Thymus (tissue), 11 donors: Measurements from ENCODE around the gene CD82. TPM values are rescaled to one million over a fixed set of nuclear protein-coding genes. Genes with fewer than 3 reads are reported as not detected.

Experiments
- DNase-seq, 9 donors: peaks; one replicate each; pipeline ENCODE4 v3.0.0-alpha.2; 2013; ENCODE audit warnings: low spot score in 9 of 9, low read depth in 6 of 9, missing footprints in 1 of 9
- H3K27ac ChIP-seq, 2 donors: one replicate each; pipeline ENCODE4 v1.5.1; 2013; ENCODE audit warnings: control low read depth in 1 of 2, low read depth in 1 of 2, low read length in 1 of 2, mild to moderate bottlenecking in 1 of 2, moderate library complexity in 1 of 2
- H3K27me3 ChIP-seq, 2 donors: one replicate each; pipeline ENCODE4 v1.5.1; 2013; ENCODE audit warnings: low read length in 1 of 2; ENCODE audit not compliant: control insufficient read depth in 2 of 2, insufficient read depth in 1 of 2
- H3K36me3 ChIP-seq, 2 donors: one replicate each; pipeline ENCODE4 v1.5.1; 2013; ENCODE audit warnings: low read length in 1 of 2, mild to moderate bottlenecking in 1 of 2, moderate library complexity in 1 of 2; ENCODE audit not compliant: control insufficient read depth in 2 of 2, insufficient read depth in 2 of 2
- H3K4me1 ChIP-seq, 2 donors: one replicate each; pipeline ENCODE4 v1.5.1; 2013; ENCODE audit warnings: low read length in 2 of 2; ENCODE audit not compliant: control insufficient read depth in 2 of 2, insufficient read depth in 2 of 2
- H3K4me3 ChIP-seq, 2 donors: one replicate each; pipeline ENCODE4 v1.5.1; 2013; ENCODE audit warnings: low read length in 2 of 2, control low read depth in 1 of 2, mild to moderate bottlenecking in 1 of 2
- H3K9me3 ChIP-seq, 2 donors: one replicate each; pipeline ENCODE4 v1.5.1; 2013; ENCODE audit warnings: low read length in 1 of 2, mild to moderate bottlenecking in 1 of 2; ENCODE audit not compliant: control insufficient read depth in 2 of 2, insufficient read depth in 1 of 2
- WGBS: extraction: QIAGEN DNeasy Blood & Tissue Kit; methylation state at CpG from one replicate; pipeline ENCODE4 v1.1.7; 2013; 5-methylcytosine and 5-hydroxymethylcytosine counted together
- polyA plus RNA-seq: library from polyadenylated mRNA; stranded (reverse); fragments of 200-250 nt; gene quantifications from one replicate; pipeline ENCODE4 v1.2.3, GENCODE V29; 2013
- total RNA-seq: library from RNA; stranded (reverse); fragments of 120-200 nt; gene quantifications from one replicate; pipeline ENCODE4 v1.2.4, GENCODE V29; 2013
- donor health status: healthy.

The CD82 gene
- total and polyA plus RNA-seq, 2 donors = 34.8 to 34.9 TPM

DNA sequence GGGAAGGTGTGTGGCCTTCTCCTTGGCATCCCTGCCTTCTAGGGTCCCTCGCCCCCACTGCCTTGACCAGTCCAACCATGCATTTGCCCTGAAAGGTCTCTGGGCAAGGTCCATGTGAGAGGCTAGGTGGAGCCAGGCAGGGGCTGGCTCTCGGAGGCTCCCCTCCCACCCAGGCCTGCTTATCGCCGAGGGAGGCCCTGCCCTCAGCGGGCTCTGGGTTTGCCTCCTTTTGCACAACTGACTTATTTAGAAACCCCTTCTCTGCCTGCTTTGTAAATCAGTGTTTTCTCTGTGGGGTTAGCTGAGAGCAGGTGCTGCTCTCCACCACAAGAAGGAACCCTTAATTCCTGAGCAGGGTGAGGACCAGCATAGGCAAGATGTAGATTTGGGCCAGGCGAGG, 47.7 kb downstream of the CD82 start:
- H3K27ac ChIP-seq = no peak overlapping the region
- no peaks in the 10 kb centered on the region for H3K27me3 ChIP-seq
- WGBS = 87% methylated on average over 6 of the region's 6 CpGs
- H3K4me1 ChIP-seq = peaks cover 20 to 67% of the 10 kb centered on the region in 2 donors
- no peak overlapping the region for H3K4me3 ChIP-seq
- H3K9me3 ChIP-seq = peaks cover 0 to 5% of the 10 kb centered on the region in 2 donors
- peaks cover 49 to 54% of the 10 kb centered on the region in 2 donors for H3K36me3 ChIP-seq
- no peak for DNase-seq

DNA sequence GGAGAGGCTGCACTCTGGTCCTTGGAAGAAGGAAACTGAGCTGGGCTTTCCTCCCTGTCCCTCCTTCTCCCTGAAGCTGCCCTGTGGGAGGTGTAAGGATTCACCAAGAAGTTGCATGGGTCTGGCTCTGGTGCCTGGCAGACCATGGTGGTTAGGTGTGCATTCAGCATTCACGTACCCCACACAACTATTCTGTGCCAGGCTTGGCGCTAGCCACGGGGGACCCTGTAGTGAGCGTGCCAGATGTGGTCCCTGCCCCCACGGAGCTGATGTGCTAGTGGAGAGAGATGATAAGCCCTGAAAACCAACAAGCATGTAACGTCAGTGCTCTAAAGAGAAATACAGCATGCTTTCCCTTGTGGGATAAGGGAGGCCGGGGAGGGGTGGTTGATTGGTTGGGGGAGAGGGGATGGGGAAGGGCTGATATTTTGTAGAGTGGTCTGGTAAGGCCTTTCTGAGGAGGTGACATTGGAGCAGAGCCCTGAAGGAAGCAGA, 48.9 kb downstream of the CD82 start:
- Histone ChIP-seq H3K4me3 (no peak overlapping the region), H3K4me1 (peaks cover 12 to 59% of the 10 kb centered on the region in 2 donors), H3K27me3 (no peaks in the 10 kb centered on the region), H3K27ac (no peak overlapping the region), H3K36me3 (peaks cover 51 to 58% of the 10 kb centered on the region in 2 donors), H3K9me3 (peaks cover 0 to 5% of the 10 kb centered on the region in 2 donors)
- DNase-seq = peak in 1 of 9 donors; percentile 32
- WGBS = 55% methylated on average over 7 of the region's 7 CpGs

GRCh38 chr11:44615041-44615755, 49.7 kb downstream of the CD82 start:
- no peak overlapping the region for H3K27ac ChIP-seq
- WGBS = 89% methylated on average over 15 of the region's 15 CpGs
- peaks cover 45 to 63% of the 10 kb centered on the region in 2 donors for H3K36me3 ChIP-seq
- H3K4me1 ChIP-seq = peaks cover 9 to 51% of the 10 kb centered on the region in 2 donors
- no peaks in the 10 kb centered on the region for H3K27me3 ChIP-seq
- no peak for DNase-seq
- H3K9me3 ChIP-seq = peaks cover 0 to 5% of the 10 kb centered on the region in 2 donors
- H3K4me3 ChIP-seq = no peak overlapping the region

GRCh38 chr11:44615913-44616791, 50.7 kb downstream of the CD82 start:
- no peak for DNase-seq
- H3K27ac ChIP-seq = no peak overlapping the region

GRCh38 chr11:44617671-44618461, 52.4 kb downstream of the CD82 start:
- Histone ChIP-seq H3K27me3 (no peaks in the 10 kb centered on the region), H3K27ac (no peak overlapping the region), H3K36me3 (peaks cover 45 to 65% of the 10 kb centered on the region in 2 donors), H3K4me1 (peaks cover 8 to 40% of the 10 kb centered on the region in 2 donors), H3K4me3 (no peak overlapping the region), H3K9me3 (peaks cover 0 to 5% of the 10 kb centered on the region in 2 donors)
- WGBS = 97% methylated on average over 18 of the region's 18 CpGs
- DNase-seq = no peak

More at GRCh38 chr11:44615913-44616791, 50.7 kb downstream of the CD82 start:
- H3K4me3 ChIP-seq = no peak overlapping the region
- H3K36me3 ChIP-seq = peaks cover 47 to 68% of the 10 kb centered on the region in 2 donors
- peaks cover 0 to 5% of the 10 kb centered on the region in 2 donors for H3K9me3 ChIP-seq
- H3K27me3 ChIP-seq = no peaks in the 10 kb centered on the region
- 98% methylated on average over 14 of the region's 14 CpGs for WGBS
- peaks cover 8 to 47% of the 10 kb centered on the region in 2 donors for H3K4me1 ChIP-seq

- DNase-seq = no peak
- H3K9me3 ChIP-seq = peaks cover 0 to 5% of the 10 kb centered on the region in 2 donors
- WGBS = 98% methylated on average over 22 of the region's 22 CpGs
- no peak overlapping the region for H3K4me3 ChIP-seq
- no peaks in the 10 kb centered on the region for H3K27me3 ChIP-seq
- H3K4me1 ChIP-seq = peaks cover 8 to 36% of the 10 kb centered on the region in 2 donors
- H3K27ac ChIP-seq = no peak overlapping the region
- peaks cover 40 to 57% of the 10 kb centered on the region in 2 donors for H3K36me3 ChIP-seq
Observed at GRCh38 chr11:44618561-44619425, 53.3 kb downstream of the CD82 start.

GRCh38 chr11:44620328-44620725, 54.9 kb downstream of the CD82 start:
- peaks cover 1 to 22% of the 10 kb centered on the region in 2 donors for H3K4me1 ChIP-seq
- WGBS = 99% methylated on average over 5 of the region's 5 CpGs
- no peaks in the 10 kb centered on the region for H3K27me3 ChIP-seq
- H3K9me3 ChIP-seq = peaks cover 0 to 5% of the 10 kb centered on the region in 2 donors
- no peak overlapping the region for H3K27ac ChIP-seq
- DNase-seq = no peak
- no peak overlapping the region for H3K4me3 ChIP-seq
- peaks cover 38 to 48% of the 10 kb centered on the region in 2 donors for H3K36me3 ChIP-seq

DNA sequence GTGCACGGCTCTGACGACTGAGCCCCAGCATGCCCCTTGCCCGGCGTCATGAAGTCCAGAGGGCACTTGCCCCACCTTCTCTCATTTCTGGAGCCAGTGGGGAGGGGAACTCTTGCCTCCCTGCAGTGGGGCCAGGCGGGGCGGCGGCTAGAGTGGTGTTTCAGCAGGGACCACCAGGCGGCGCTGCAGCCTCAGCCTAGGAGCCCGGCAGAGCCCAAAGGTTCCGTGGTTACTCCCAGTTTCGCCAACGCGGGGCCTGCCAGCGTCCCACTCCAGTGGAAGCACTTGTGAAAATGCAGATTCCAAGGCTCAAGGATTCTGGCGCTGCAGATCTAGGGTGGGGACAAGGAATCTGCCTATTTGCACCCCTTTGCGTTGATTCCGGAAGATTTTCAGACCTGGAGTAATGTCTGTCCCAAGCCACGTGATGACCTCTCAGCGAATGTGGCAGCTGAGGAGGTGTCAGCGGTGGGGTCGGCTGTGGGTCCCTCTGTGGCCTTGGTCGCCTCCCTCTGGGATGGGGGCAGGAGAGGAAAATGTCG, 55.7 kb downstream of the CD82 start:
- peaks cover 0 to 14% of the 10 kb centered on the region in 2 donors for H3K4me1 ChIP-seq
- no peak overlapping the region for H3K4me3 ChIP-seq
- H3K27me3 ChIP-seq = no peaks in the 10 kb centered on the region
- peaks cover 0 to 2% of the 10 kb centered on the region in 2 donors for H3K9me3 ChIP-seq
- H3K36me3 ChIP-seq = peaks cover 30 to 45% of the 10 kb centered on the region in 2 donors
- DNase-seq = peak in 2 of 9 donors; percentile 36 to 45
- WGBS = 81% methylated on average over 24 of the region's 24 CpGs
- H3K27ac ChIP-seq = no peak overlapping the region
